SHP77 (cell line): ENCODE results near the gene CPN2.
A peak's percentile ranks its signal among the peaks of the same experiment; 100 is the strongest.

Experiments
- DNase-seq, 2 experiments: peaks; one replicate each; lab custom pipeline; 2025; lab: John Stamatoyannopoulos, UW

The CPN2 gene

DNA sequence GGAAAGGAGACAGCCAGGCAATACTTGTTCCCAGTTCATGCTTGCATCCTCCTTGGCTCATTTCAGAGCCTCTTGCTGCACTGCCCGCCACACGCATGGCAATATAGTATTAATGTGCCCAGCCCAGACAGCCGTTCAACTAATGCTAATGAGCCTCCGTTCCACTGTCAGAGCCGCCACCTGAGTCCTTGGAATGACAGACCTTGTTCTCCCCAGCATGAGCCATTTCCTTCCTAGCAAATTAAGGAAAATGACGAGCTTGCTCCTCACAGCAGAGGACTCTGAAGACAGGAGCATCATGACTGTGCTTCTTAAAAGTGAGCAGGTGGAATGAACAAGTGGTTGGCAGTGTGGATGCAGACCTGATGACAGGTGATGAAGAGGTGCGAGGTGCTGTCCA lies 29.2 kb upstream of the CPN2 start:
- DNase-seq, result no peak

DNA sequence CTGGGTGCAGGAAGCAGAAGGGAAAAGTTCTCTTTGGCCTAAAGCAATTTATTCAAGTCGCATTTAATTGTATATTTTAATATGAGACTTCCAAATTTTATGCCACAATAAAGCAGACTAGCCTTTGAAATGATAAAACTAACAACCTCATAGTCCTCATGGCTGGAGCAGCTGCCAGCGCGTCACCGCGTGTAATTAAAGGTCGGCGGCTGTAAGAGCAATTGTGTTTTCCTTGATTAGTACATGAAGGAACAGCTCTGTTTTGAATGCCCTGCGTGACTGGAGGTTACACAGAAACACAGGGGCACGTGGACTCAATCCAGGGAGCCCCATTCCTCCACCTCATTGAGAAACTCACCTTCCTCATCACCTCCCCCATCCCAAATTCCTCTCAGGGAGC lies 28.5 kb upstream of the CPN2 start:
- DNase-seq, result no peak

DNA sequence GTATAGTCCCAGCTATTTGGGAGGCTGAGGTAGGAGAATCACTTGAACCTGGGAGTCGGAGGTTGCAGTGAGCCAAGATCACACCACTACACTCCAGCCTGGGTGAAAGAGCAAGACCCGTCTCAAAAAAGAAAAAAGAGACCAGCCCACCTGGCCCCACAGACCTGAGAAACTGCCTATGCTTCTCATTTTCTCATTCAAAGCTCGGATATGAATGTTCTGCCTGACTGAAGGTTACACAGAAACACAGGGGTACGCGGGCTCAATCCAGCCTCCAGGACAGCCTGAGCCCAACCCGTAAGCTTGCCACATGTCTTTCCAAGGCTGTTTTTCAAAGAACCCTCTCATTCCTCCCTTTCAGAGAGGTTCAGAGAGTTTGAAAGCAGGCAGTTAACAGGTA lies 28.1 kb upstream of the CPN2 start:
- no peak for DNase-seq

DNA sequence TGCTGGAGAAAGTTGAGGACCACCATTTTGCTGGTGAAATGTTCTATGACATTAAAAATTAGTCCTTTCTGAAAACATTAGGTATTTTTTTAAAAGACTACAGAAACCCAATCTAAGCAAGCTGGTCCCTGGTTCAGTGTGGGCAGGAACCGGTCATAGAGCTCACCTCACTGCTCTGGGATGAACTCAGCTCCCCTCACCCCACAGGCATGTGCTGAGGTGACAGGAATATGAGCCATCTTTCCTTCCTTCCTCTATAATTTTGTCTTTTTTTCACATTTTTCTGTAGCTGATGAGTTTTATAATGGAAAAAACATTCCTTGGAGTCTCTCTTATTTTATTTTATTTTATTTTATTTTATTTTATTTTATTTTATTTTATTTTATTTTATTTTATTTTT lies 26.6 kb upstream of the CPN2 start:
- no peak for DNase-seq

DNA sequence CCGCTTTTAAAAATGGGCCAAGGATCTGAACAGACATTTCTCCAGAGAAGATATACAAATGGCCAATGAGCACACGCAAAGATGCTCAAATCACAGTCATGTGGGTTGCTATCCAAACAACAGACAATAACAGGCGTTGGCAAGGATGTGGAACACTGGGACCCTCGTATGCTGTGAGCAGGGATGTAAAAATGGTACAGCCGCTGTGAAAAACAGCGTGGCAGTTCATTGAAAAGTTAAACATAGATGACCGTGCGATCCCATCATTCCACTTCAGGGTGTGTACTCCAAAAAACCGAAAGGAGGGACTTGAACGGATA lies 25.1 kb upstream of the CPN2 start:
- DNase-seq, result no peak

DNA sequence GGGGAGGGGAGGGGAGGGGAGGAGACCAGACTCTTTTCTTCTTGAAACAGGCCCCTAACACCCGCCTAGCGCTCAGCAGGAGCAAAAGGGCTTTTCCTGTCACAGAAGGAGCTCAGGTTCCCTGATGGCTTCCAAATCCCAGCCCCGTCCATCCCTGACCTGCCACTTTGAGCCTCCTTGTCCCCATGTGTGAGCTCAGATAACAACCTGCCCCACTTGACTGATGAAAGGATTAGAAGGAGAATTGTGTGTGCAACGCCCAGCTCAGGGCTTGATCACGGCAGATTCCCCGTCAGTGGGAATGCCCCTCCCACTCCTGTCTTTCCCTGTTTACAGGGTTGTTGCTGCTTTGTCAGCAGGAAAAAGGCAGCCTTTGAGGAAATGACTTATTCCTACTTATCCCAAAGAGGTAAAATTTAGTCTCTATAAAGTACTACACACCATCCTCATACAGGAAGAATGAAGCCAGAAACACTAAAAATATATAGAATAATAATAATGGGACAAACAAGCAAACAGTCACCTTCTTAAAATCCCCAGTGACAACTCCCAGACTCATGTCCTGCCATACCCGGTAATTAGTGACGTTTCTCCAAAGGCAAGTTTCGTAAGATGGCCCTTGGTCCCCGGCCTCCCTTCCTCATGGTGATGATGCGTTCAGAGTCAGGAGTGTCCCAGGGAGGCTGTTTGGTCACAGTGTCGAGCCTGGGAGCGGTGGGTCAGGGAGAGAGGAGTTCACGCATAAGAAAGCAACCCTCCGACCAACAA lies 24.5 kb upstream of the CPN2 start:
- no peak for DNase-seq

DNA sequence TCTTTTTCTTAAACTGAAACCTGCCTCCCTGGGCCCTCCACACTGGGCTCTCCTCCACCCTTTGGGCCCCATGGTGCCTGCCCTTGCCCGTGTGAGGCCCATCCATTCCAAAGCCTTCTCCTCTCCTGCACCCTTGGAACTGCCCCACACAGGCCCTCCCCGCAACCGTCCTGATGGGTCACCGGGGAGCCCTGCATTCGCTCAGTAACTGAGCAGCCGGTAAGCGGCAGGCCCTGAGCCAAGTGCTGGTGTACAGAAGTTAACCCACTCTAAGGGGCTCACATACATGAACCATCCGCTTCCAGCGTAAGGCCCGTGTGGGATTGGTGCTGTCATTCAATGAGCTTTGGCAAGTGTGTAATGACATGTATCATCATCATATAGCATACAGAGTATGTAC lies 23.8 kb upstream of the CPN2 start:
- DNase-seq, result no peak

DNA sequence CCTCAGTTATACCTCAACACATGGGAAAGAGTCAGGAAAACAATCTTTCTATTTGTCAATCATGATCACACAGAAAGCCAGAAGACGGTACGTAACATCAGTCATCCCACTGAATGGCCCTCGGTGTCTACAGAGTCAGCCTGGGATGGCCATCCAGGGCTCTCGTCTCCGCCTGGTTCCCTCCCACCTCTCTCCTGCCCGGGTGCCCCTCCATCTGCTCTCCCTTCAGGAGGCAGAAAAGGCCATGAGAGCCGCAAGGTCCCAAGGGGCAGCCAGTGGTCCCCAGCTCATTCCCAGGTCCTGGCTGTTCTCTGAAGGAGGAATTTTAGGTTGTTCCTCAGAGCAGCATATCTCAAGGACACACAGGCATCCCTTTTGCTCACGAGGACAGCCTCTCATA lies 22.8 kb upstream of the CPN2 start:
- no peak for DNase-seq

DNA sequence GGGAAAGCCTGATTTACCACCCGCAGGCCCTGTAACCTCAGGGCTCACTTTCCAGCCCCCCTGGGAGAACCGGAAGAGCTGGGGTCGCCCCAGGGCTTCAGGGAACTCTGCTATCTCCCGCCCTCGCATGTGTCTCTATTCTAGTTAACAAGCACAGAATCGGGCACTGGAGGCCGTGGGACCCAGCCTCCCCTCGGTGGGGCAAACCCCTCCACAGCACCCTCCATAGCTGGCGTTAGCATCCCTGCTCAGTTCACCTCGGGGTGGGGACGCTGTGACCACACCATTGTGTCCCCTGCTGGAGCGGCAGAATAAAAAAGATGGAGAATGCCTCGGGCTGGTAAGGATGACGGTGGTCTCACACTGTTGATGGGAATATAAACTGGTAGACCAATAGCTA lies 21.9 kb upstream of the CPN2 start:
- DNase-seq, result no peak

DNA sequence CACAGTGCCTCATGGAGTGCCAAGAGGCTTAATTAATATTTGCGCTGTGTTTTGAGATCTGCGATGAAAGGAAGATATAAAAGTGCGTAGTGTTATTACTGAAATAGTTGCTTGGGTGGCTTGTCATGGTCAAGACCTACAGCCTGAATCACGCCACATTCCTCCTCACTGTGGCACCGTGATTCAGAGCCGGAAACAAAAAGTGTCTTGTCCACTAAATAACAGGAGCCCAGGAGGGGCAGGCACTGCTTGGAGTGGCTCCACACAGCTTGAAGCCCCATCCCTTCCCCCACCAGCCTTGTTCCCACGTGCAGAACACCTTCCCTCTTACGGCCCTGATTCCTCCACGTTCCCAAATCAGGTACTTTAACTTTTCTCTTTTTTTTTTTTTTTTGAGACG lies 19.6 kb upstream of the CPN2 start:
- DNase-seq, result no peak

DNA sequence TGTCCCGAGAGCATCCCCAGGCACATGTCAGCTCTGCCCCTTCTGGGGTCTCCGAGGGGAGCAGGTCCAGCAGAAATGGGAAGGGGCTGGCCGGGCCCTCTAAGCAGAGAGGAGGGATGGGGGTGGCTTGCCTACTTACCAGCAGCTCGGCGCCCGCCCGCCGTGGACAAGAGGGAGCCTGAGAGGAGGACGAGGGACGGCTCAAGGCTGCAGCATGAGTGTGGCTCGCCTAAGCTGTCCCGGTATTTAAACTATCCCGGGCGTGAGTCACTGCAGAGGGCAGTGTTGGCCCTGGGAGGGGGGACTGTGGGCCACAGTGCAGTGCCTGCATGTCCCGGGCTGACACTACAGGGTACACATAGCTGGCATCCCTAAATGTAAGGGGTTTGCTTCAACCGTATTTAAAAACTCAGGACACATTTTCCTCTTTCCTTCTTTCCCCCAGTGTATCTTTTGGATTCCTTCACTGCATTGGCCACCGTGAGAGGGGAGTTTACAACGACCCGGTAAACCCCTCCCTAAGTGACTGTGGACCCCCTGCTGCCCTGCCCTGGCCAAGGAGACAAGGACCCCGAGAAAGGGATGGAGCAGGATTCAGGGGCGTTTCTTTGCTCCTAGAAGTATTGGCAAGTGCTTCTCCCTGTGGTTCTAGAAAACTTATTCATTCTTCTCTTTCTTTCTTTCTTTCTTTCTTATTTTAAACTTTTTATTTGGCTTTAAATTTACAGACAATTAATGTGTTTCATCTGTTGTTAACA lies 18.6 kb upstream of the CPN2 start, which contains the start of gene LRRC15:
Gene LRRC15 (minus strand): TSS at position 222 of the 758 bp plus-strand sequence. CDS start 8,700 bp downstream, outside the sequence.
- DNase-seq, result no peak

DNA sequence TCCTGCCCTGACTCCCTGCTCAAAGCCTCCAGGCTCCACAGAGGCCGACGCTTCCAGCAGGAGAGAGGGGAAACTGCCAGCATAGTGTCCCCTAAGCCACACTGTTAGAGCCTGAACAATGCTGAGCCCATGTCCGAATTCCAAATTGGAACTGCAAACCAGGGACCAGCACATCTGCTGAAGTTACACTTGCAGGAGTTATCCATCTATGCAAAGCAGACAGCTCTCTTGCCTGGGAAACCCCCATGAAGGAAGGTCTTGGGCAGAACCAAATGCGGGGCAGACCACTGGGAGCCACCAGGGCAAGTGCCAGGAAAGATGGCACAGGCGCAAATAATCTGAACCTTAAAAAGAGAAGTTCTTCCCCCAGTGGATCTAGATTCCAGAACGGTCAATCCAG lies 17.8 kb upstream of the CPN2 start:
- no peak for DNase-seq

DNA sequence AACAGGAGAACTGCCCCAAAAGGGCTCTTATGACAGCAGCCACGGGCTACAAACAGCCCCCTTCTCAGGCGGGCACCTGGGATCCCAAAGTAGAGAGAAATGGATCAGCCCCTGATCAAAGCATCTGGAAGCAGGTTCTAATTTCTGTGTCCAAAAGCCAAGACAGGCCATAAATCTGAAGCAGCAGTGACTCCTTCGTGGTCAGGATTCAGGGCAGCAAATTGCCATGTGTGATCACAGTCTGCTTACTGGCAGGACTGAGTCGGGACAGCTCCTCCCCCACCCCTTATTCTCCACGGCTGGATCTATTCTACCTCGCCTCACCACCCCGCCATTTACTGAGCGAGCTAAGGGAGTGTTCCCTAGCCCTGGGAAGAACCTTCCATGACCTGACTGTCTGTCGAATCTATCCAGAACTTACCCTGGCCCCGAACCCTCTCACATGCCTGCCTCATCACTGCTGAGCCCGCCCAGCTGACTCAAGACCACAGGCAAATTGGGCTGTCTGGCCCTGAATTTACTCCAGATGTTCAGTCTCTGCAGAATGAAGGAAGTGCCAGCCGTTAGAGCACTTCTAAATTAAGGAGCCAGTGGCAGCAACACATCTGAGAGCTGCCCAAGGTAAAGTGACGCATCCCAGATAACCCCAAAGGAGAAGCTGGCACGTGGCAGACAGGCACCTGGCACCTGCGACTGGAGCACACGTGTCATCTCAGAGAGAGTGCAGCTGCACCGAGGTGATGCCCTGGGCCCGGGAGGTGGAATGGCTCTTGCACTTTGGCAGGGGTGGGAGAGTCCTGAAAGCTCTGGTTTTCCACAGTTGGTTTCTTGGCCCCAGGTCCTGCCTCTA lies 17.1 kb upstream of the CPN2 start:
- DNase-seq, result no peak

DNA sequence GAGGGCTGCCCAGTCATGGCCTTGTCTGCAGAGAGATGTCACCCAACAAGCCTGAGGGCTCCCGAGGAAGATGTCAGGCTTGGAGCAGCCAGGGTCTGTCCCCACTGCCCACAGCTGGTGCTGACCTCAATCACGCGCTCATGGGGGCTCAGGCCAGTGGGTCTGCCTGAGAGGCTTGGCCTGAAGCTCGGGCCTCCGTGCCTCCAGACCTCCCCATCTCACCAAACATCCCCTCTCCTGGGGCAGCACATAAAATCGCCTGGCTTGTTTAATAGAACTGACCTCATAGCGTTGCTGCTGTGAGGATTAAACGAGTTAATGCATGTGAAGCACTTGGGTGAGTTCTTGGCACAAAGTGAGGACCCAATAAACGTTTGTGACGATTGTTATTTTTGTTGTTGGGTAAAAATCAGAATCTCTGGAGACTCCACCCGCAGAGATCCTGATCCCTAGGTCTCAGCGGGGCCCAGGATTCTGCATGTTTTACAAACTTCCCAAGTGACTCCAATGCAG lies 14.9 kb upstream of the CPN2 start:
- DNase-seq, result no peak

DNA sequence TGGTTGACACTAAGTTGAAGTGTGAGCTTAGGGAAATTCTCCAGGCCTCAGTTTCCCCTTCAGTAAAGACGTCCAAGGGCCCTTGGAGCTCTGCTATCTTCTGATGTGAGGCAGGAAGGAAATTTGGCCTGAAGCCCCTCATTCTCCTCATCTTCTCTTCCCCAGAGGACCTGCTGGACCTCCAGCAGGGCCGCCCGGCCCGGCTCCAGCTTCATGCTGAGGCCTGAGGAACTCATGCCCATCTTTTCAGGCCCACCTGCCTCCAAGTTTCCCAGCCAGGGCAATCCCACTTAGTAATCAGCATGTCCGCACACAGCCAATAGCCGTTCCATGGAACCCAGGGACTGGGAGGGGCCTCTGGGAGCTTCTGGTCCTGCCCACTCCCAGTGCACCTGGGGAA lies 14.4 kb upstream of the CPN2 start:
- DNase-seq, result no peak

DNA sequence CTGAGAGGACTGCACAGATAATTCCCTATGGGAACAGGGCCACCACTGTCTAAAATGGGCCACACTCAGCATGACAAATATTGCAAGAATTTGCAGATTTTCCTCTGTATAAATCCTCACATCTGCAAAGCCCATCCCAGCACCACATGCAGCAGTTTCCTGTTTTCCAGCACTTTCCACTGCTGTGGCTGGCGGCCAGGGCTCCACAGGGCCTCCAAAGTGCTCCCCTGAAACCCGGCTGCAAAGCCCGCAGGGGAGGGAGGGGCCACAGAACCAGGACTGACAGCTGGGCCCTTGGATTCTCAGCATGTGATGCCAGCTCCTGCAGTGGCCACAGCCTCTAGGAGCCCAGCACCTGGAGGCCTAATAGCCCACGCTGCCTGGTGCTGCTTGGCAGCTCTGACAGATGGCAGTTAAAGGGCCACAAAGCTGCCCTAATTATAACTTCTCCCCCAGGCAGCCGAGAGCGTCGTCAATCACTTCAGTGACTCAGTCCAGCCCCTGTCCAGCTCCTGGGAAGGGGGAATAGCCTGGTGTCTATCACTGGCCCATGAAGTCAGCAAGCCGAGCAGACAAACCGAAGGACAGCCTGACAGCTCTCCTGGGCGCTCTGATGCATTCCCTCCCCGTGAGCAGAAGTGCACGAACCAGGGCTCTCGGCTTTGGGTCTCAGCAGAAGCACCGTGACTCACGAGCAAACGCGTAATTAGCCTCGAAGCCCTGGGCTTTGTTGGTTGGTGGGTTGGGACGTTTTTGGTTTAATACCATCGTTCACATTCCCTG lies 13.7 kb upstream of the CPN2 start:
- peak in 1 of 2 experiments; percentile 52 for DNase-seq

DNA sequence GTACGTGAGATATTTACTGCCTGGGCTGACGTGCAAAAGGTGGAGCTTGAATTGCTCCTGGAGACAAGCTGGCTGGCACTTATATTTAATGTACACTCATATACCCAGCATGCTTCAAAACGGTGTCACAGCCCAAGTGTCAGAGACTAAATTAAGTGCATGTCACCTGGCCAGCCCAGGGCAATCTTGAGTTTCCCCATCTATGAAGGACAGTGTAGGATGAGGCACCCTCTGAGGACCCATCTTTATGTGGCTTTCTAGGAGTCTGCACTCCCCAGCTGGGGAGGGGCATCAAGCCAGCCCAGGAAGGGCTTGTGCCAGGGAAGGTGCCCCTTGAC lies 13.2 kb upstream of the CPN2 start:
- DNase-seq, result no peak

DNA sequence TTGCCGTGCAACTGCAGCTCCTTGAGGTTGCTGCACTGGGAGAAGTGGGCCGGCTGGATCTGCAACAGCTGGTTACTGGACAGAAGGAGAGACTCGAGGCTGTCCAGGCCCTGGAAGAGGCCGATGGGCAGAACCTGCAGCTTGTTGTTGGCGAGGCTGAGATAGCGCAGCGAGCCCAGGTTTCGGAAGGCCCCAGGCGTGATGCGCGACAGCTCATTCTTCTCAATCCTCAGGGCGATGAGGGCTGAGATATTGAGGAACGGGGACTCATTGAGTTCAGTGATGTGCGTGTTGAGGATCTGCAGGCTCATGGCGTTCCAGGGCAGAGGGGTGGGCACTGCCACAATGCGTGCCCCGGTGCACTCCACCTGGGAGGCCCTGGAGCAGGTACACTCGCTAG lies 9.4 kb upstream of the CPN2 start:
- no peak for DNase-seq

DNA sequence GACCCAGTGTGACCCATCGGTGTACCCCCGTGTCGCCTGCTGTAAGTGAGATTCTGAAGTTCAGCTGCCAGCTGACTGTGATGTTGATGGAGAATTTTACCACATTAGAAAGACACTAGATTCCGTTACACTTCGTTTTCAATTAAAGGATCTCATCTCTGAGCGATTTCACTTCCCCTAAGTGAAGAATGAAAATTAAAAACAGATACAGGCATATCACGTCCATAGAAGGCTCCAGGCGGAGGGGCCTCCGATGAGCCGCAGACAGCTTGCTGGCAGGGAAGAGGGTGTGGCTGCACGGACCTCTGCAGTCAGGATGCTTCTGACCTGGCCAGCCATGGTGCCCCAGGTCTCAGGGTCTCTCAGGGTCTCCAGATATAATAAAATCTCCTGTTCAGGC lies 6.6 kb upstream of the CPN2 start:
- no peak for DNase-seq

DNA sequence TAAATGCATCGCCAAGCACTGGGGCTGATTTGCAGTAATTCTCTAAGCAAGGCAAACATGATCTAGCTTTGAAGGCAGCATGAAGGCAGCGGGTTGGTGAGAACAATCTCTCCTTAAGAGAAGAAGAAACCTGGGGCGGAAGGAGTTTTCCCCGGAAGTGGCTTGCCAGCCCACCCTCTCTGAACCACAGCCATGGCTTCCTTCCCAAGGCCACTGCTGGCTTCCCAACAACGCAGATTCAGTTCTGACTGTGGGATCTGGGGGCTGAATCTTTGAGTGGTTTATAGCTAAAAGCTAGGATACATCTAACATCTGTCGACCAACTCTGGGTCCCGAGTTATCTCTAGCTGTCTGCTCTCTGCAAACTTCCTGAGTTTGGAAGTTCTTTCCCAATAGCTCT lies 4.3 kb upstream of the CPN2 start:
- no peak for DNase-seq

DNA sequence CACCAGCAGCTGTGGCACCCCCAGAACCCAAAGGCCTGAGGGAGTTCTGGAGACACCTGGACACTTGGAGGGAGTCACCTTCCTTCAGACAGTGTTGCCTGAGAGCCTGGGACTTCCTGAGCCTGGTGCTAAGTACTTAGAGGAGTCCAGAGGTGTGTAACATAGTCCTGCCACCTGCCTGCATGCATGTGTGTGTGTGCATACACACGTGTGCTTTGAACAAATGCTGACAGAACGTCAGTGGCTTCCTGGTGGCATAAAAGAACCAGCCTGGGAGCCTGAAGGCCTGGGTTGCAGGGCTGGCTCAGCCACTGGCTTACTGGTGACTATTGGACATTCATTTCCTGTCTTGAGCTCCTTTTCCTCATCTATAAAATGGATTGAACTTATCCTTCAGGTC lies 3.2 kb upstream of the CPN2 start:
- DNase-seq, result no peak

DNA sequence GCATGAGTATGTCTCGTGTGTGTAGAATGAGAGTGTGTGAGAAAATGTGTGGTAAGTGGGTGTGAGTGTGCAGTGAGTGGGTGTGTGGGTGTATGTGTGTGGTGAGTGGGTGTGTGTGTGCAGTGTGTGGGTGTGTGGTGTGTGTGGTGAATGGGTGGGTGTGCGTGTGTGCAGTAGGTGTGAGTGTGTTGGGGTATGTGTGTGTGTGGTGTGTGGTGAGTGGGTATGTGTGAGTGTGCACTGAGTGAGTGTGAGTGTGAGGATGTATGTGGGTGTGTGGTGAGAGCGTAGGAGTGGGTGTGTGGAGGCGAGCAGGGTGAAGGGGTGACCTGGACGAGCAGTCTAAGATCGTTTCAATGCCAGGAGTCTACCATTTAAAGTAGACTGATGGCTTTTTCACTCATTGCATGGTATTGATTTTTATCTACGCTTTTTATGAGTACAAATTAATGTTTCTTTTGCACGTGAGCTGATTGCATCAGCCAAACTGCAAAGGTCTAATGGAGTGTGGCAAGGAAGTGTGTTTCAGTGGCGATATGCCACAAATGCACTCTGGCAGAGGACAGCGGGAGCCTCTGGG lies 1.6 kb upstream of the CPN2 start:
- no peak for DNase-seq
